SU-DHL-6 (cell line): ENCODE measurements around the gene SYCP2L.
"Not testable (repeated sequence)": the region's sequence is repeated elsewhere in the genome, so short reads cannot be mapped to it uniquely, and the experiment has no call there.

ENCODE experiments used
- H2AFZ ChIP-seq: fragments of 200-600 bp; sonication (generic); 2 replicates; pipeline ENCODE4 v1.6.1; 2014; ENCODE audit warnings: low read depth, mild to moderate bottlenecking, moderate library complexity, mixed read lengths, antibody characterized with exemption, low read length; ENCODE audit not compliant: severe bottlenecking
- H3F3A ChIP-seq: fragments of 200-600 bp; shearing (Covaris generic); 2 replicates; pipeline ENCODE4 v1.6.0; 2016; ENCODE audit warnings: antibody characterized with exemption, mild to moderate bottlenecking; ENCODE audit not compliant: insufficient read depth
- H3K27ac ChIP-seq: fragments of 200-600 bp; sonication (generic); 2 replicates; pipeline ENCODE4 v1.5.1; 2016; ENCODE audit warnings: low read depth, mild to moderate bottlenecking, low read length, moderate library complexity, mixed read lengths
- H3K27me3 ChIP-seq: fragments of 200-600 bp; sonication (generic), shearing (Covaris generic); 2 replicates; pipeline ENCODE4 v1.6.0; 2014; ENCODE audit warnings: mild to moderate bottlenecking, low read length
- H3K36me3 ChIP-seq: fragments of 200-600 bp; sonication (generic); 2 replicates; pipeline ENCODE4 v1.6.1; 2014; ENCODE audit warnings: mild to moderate bottlenecking, low read length, mixed read lengths
- H3K4me2 ChIP-seq: fragments of 300-600, 200-600 bp; shearing (Covaris generic), sonication (generic); 2 replicates; pipeline ENCODE4 v1.6.0; 2014; ENCODE audit warnings: low read length, low read depth, mild to moderate bottlenecking; ENCODE audit not compliant: poor library complexity, severe bottlenecking
- H3K4me3 ChIP-seq: fragments of 200-600 bp; sonication (generic); 2 replicates; pipeline ENCODE4 v1.5.1; 2014; ENCODE audit warnings: antibody characterized with exemption, low read length, mild to moderate bottlenecking, mixed read lengths; ENCODE audit not compliant: insufficient read depth, poor library complexity, severe bottlenecking
- H3K79me2 ChIP-seq: fragments of 200-600 bp; sonication (generic); 2 replicates; pipeline ENCODE4 v1.6.1; 2014; ENCODE audit warnings: mild to moderate bottlenecking, low read length, moderate library complexity; ENCODE audit not compliant: insufficient read depth
- H3K9ac ChIP-seq: fragments of 200-600 bp; sonication (generic); 2 replicates; pipeline ENCODE4 v1.7.0; 2014; ENCODE audit warnings: mild to moderate bottlenecking, low read length
- H3K9me2 ChIP-seq: fragments of 200-600 bp; sonication (generic); replicated peaks from 2 replicates; pipeline ENCODE4 v1.6.1; 2014; ENCODE audit warnings: low read length; ENCODE audit not compliant: insufficient read depth
- H3K9me3 ChIP-seq: fragments of 200-600 bp; sonication (generic); 2 replicates; pipeline ENCODE4 v1.6.1; 2014; ENCODE audit warnings: low read length, mixed read lengths; ENCODE audit not compliant: insufficient read depth
- H4K20me1 ChIP-seq: fragments of 200-600 bp; sonication (generic); 2 replicates; pipeline ENCODE4 v1.6.1; 2014; ENCODE audit warnings: low read depth, mild to moderate bottlenecking, antibody characterized with exemption, low read length, moderate library complexity, mixed read lengths
- EZH2phosphoT487 ChIP-seq: fragments of 200-600 bp; sonication (generic), shearing (Covaris generic); conservative IDR thresholded peaks from 2 replicates; pipeline ENCODE4 v1.6.1; 2018; ENCODE audit warnings: mild to moderate bottlenecking, antibody characterized with exemption, low read length, moderate library complexity, mixed read lengths
- TF ChIP-seq, protein P1 (sequence below): fragments of 200-600 bp; sonication (generic); IDR thresholded peaks from one replicate; pipeline ENCODE4 v1.5.1; 2017; ENCODE audit warnings: antibody characterized with exemption, mild to moderate bottlenecking, low read length, moderate library complexity; ENCODE audit not compliant: insufficient read depth, poor library complexity, severe bottlenecking

The SYCP2L gene

DNA sequence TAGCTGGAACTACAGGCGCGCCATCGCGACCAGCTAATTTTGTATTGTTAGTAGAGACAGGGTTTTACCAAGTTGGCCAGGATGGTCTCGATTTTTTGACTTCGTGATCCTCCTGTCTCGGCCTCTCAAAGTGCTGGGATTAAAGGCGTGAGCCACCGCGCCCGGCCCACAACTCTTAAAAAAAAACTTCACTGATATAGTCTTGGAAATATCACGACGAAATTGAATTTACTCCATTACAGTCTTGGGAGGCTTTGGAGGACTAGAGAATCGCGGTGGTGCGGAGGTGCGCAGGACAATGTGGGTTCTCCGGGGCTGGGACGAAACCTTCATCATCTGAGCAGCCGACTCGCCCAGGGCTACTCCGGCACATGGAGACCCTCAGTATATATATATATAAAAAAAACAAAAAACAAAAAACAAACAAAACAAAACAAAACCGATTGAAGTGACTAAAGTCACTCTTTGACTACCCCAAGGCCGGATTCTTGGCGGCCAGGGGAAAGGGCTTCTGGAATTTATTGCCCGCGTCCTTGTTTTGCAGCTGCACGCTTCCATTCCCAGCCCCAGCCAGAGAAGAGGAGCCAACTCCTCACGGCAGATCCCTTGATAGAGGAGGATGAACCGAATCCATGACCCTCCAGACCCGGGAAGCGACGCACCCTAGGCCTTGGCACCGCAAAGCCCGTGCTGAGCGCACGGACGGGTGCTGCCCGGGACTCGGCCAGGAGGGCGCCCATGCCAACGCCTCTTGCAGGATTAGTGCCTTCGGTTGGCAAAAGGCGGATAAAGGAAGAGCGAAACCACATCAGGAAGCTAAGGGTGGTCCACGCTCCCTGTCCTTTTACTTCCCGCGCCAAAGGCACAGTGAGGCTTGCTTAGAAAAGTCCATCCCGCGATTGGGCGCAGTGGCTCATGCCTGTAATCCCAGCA is 3.3 kb upstream of the SYCP2L start:
- no peak overlapping the region for H2AFZ ChIP-seq
- H3K4me3 ChIP-seq = no peak overlapping the region
- no peak overlapping the region for H3K4me2 ChIP-seq

DNA sequence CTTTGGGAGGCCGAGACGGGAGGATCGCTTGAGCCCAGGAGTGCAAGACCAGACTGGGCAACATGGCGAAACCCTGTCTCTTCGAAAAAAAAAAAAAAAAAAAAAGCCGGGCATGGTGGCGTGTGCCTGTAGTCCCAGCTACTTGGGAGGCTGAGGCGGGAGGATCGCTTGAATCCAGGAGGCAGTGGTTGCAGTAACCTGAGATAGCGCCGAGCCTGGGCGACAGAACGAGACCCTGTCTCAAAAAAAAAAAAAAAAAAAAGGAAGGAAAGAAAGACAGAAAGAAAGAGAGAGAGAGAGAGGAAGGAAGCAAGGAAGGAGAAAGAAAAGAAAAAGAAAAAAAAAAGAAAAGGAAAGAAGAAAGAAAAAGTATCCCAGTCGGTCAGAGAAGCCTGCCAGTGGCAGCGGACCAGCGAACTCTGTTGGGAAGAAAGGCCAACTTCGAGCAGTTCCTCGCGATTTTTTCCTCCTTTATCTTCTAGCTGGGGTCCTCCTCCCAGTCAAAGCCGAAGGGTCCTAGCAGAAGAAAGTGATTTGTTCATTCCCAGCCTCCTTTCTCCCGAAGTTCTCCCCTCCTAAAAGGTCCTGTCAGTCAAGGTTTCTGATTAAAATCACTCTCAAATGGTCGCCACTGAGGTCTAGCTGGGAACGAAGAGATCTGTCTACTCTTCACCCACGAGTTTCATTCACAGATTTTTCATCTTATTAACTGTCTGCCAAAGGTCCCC is 2.4 kb upstream of the SYCP2L start:
- no peaks in the 10 kb centered on the region for H3K9me2 ChIP-seq
- no peaks in the 10 kb centered on the region for H3K9me3 ChIP-seq
- H3K36me3 ChIP-seq = no peaks in the 10 kb centered on the region
- H3K9ac ChIP-seq = no peak overlapping the region
- no peak overlapping the region for H3K27ac ChIP-seq
- TF ChIP-seq, protein P1, sequence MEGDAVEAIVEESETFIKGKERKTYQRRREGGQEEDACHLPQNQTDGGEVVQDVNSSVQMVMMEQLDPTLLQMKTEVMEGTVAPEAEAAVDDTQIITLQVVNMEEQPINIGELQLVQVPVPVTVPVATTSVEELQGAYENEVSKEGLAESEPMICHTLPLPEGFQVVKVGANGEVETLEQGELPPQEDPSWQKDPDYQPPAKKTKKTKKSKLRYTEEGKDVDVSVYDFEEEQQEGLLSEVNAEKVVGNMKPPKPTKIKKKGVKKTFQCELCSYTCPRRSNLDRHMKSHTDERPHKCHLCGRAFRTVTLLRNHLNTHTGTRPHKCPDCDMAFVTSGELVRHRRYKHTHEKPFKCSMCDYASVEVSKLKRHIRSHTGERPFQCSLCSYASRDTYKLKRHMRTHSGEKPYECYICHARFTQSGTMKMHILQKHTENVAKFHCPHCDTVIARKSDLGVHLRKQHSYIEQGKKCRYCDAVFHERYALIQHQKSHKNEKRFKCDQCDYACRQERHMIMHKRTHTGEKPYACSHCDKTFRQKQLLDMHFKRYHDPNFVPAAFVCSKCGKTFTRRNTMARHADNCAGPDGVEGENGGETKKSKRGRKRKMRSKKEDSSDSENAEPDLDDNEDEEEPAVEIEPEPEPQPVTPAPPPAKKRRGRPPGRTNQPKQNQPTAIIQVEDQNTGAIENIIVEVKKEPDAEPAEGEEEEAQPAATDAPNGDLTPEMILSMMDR = no peak
- no peaks in the 10 kb centered on the region for H3K27me3 ChIP-seq
- H3K4me3 ChIP-seq = no peak overlapping the region
- H3K4me2 ChIP-seq = no peak overlapping the region
- no peaks in the 10 kb centered on the region for H3F3A ChIP-seq
- H4K20me1 ChIP-seq = no peaks in the 10 kb centered on the region
- H2AFZ ChIP-seq = no peak overlapping the region
- H3K79me2 ChIP-seq = no peaks in the 10 kb centered on the region

More for the DNA sequence above, 3.3 kb upstream of the SYCP2L start:
- Histone ChIP-seq H3K79me2 (no peaks in the 10 kb centered on the region), H3K9me3 (no peaks in the 10 kb centered on the region), H3K27me3 (no peaks in the 10 kb centered on the region), H3K9ac (no peak overlapping the region), H3K9me2 (no peaks in the 10 kb centered on the region), H4K20me1 (no peaks in the 10 kb centered on the region), H3F3A (no peaks in the 10 kb centered on the region), H3K36me3 (no peaks in the 10 kb centered on the region), H3K27ac (no peak overlapping the region)
- TF ChIP-seq EZH2phosphoT487 = no peak
- TF ChIP-seq, protein P1 = no peak

- not testable (repeated sequence) for H3K79me2 ChIP-seq, H3F3A ChIP-seq, H2AFZ ChIP-seq, H3K36me3 ChIP-seq, H3K9ac ChIP-seq, H3K9me2 ChIP-seq, H3K27me3 ChIP-seq, H3K4me3 ChIP-seq, H3K27ac ChIP-seq, H3K9me3 ChIP-seq, H4K20me1 ChIP-seq, H3K4me2 ChIP-seq
Observed at GRCh38 chr6:10886365-10886690, 524 bp upstream of the SYCP2L start.

DNA sequence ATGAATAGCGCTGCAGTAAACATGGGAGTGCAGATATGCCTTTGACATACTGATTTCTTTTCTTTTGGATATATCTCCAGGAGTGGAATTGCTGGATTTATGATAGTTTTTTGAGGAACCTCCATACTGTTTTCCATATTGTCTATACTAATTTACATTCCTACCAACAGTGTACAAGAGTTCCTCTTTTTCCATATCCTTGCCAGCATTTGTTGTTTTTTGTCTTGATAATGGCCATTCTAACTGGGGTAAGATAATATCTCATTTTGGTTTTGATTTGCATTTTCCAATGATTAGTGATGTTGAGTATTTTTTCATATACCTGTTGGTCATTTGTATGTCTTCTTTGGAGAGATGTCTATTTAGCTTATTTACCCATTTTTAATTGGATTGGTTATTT is 3.3 kb downstream of the SYCP2L start:
- H3K27me3 ChIP-seq = peaks cover 3% of the 10 kb centered on the region; the same call in 1 of the 2 replicates
- H3K9ac ChIP-seq = no peak overlapping the region
- H3K27ac ChIP-seq = no peak overlapping the region
- H3K4me2 ChIP-seq = no peak overlapping the region
- H3F3A ChIP-seq = peaks cover 3% of the 10 kb centered on the region; the same call in 1 of the 2 replicates
- no peaks in the 10 kb centered on the region for H3K79me2 ChIP-seq
- no peak overlapping the region for H3K4me3 ChIP-seq
- no peaks in the 10 kb centered on the region for H4K20me1 ChIP-seq
- H3K9me2 ChIP-seq = no peaks in the 10 kb centered on the region
- H3K36me3 ChIP-seq = 0 out of 2 replicates have a peak, but pooled peaks cover 4% of the 10 kb centered on the region
- no peak for TF ChIP-seq EZH2phosphoT487
- TF ChIP-seq, protein P1 = no peak
- H2AFZ ChIP-seq = no peak overlapping the region
- H3K9me3 ChIP-seq = peaks cover 5% of the 10 kb centered on the region; the same call in 1 of the 2 replicates
